HG03039 (cell line): ENCODE data around the gene CPHXL2.

Source experiments
- ATAC-seq: cut with Tn5 transposase; IDR thresholded peaks from one replicate; pipeline ENCODE4 v1.9.1; 2021; ENCODE audit warnings: mild to moderate bottlenecking, moderate library complexity; ENCODE audit not compliant: unreplicated experiment

Gene CPHXL2

GRCh38 chr16:75676909-75677308 is at the start of gene CPHXL2:
CPHXL2 (minus strand) TSS chr16:75677009; CDS start chr16:75676999, 10 bp downstream.
- ATAC-seq, result no peak

DNA sequence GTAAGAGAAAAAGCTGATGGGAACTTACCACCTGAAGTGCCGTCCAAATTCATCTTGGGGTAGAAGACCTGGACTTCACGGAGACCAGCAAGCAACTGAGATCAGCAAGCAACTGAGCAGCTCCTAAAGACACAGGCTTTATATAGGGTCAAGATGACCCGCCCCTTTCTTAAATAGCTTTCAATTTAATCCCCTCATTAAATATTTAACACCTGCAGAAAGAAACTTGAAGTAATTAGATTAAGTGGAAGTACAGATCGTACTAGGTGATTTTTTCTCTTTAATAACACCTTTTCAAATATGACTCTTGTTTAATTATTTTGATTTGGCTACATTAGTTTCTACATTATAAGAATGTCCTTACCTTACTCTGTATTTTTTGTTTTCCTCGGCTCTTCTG is 49.6 kb upstream of the CPHXL2 start, which contains the start of gene CPHXL:
Gene CPHXL, minus strand, starts transcription at position 101 of the 400 bp plus-strand sequence. Its CDS starts 48 bp downstream, at position 53.
- ATAC-seq, result no peak

DNA sequence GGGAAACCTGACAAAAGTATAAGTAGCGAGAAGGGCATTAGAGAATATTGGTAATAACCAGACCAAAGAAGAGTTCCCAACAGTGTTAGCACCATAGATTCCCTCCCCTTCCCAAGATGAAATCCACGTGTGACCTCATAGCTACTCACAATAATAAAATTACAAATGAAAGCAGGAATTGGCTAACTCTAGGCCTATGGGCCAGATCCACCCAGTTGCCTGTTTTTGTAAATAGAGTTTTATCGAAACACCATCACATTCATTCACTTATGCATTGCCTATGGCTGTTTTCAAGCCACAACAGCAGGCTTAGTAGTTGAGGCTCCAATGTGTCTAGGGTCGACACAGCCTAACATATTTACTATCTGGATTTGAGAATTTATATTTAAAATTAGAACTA is 41.6 kb upstream of the CPHXL2 start:
- no peak for ATAC-seq

- no peak for ATAC-seq
These were observed 37.9 kb upstream of the CPHXL2 start for GRCh38 chr16:75714661-75715060.

GRCh38 chr16:75710344-75710743 is 33.5 kb upstream of the CPHXL2 start:
- ATAC-seq, result no peak

DNA sequence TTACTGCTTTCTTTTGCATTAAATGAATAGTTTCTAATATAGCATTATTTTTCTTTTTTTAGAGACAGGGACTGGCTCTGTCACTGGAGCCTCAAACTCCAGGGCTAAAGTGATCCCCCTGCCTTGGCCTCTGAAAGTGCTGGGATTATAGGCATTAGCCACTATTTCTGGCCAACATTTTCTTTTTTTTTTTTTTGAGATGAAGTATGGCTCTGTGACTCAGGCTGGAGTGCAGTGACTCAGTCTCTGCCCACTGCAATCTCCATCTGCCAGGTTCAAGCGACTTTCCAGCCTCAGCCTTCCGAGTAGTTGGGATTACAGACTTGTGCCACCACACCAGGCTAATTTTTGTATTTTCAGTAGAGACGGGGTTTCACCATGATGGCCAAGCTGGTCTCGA is 26.5 kb upstream of the CPHXL2 start:
- no peak for ATAC-seq

DNA sequence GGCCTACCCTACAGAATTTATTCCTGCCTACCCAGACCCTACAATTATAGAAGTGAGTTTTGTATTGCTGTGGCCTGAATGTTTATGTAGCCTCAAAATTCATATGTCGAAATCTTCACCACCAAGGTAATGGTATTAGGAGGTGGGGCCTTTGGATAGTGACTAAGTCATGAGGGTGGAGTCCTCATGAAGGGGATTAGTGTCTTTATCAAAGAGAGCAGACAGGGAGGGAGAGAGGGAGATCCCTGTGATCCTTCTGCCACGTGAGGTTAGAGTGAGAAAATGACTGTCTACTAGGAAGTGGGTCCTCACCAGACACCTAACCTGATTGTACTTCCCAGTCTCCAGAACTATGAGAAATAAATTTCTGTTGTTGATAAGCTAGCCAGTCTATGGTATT is 25.4 kb upstream of the CPHXL2 start:
- no peak for ATAC-seq

DNA sequence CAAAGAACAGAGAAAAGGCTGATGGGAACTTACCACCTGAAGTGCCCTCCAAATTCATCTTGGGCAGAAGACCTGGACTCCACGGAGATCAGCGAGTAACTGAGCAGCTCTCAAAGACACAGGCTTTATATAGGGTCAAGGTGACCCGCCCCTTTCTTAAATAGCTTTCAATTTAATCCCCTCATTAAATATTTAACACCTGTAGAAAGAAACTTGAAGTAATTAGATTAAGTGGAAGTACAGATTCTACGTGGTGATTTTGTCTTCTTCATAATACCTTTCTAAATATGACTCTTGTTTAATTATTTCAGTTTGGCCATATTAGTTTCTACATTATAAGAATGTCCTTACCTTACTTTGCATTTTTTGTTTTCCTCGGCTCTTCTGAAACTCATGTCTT is 24.6 kb upstream of the CPHXL2 start, which contains the start of gene DUXB:
Gene DUXB, minus strand, starts transcription at position 101 of the 400 bp plus-strand sequence. Its CDS starts 43 bp downstream, at position 58.
- ATAC-seq, result no peak

DNA sequence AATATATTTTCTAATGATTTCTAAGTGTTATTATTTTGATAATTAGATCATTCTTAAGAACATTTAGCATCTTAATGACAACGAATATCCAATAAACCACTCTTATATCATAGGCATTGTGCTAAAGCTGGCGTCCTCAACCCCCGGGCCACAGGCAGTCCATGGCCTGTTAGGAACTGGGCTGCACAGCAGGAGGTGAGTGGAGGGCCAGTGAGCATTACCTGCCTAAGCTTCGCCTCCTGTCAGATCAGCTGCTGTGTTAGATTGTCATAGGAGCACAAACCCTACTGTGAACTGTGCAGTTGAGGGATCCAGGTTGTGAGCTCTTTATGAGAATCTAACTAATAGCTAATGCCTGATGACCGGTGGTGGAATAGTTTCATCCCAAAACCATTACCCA is 20.8 kb upstream of the CPHXL2 start:
- no peak for ATAC-seq

GRCh38 chr16:75695708-75696107 is 18.9 kb upstream of the CPHXL2 start:
- ATAC-seq, result no peak

- no peak for ATAC-seq
These were observed 10.6 kb upstream of the CPHXL2 start for GRCh38 chr16:75687361-75687760.

DNA sequence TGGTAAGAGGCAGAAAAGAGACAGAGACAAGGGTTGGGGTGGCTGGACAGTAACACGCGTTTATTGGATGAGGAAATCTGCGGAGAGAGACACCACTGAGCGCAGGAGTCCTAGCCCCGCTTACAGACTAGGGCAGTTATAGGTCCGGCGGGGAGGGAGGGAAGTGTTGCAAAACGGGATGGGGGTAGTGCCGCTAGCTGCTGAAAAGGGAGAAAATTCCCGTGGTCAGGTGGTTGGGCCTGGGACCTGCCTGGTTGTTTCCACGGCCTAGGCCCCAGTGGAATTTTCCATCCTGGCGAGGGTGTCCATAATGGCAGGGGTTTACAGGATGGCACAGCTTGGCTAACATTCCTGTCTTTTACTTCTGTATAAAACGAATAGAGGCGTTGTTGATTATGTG is 5.5 kb upstream of the CPHXL2 start:
- ATAC-seq, result no peak

GRCh38 chr16:75679366-75679765 is 2.6 kb upstream of the CPHXL2 start:
- ATAC-seq, result no peak

GRCh38 chr16:75667503-75667902 is 9.3 kb downstream of the CPHXL2 start:
- ATAC-seq, result no peak

DNA sequence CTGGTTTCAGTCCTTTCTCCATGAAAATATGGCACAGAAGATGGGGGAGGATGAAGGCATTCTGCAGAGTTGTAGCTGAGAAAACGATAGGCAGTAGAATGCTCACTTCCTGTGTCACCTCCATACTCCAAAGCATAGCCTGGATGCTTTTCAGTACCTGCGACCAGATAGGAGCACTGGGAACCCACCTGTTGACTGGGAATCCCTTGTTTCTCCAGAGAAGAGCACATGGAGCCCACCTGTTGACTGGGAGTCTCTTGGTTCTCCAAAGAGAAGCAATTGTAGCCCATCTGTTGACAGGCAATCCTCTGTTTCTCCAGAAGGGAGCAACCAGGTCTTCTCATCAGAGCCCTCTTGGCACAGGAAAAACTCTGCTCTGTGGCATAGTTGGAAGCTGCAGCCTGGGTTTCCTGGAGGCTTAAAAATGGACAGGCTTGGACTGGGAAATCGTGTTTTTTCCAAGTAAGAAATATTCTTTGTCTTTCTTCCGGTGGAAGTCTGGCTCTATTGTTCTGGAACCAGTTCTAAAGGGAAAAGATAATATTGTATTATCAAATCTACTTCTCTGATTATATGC is 16.0 kb downstream of the CPHXL2 start:
- ATAC-seq, result no peak

GRCh38 chr16:75660321-75660720 is 16.5 kb downstream of the CPHXL2 start:
- no peak for ATAC-seq

- no peak for ATAC-seq
These were observed 18.6 kb downstream of the CPHXL2 start for GRCh38 chr16:75658175-75658574.

- no peak for ATAC-seq
These were observed 22.9 kb downstream of the CPHXL2 start for GRCh38 chr16:75653922-75654321.

DNA sequence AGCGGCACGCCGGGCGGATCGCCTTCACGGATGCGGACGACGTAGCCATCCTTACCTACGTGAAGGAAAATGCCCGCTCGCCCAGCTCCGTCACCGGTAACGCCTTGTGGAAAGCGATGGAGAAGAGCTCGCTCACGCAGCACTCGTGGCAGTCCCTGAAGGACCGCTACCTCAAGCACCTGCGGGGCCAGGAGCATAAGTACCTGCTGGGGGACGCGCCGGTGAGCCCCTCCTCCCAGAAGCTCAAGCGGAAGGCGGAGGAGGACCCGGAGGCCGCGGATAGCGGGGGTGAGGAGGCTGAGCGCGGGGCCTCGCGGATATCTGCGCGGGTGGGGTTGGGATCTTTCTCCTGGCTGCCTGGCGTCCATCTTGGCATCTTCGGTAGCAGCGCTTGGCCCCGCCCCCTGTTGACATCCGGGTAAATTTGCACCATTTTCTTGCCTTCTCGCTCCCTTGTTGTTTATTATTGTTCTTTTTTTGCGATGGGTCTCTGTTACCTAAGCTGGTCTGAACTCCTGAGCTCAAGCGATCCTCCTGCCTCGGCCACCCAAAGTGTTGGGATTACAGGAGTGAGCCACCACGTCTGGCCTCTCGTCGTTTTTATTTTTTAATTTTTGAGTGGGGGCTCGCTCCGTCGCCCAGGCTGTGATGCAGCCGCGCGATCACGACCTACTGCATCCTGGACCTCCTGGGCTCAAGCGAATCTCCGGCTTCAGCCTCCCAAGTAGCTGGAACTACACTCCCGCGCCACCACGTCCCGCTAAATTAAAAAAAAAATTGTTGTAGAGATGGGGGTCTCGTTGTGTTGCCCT is 28.3 kb downstream of the CPHXL2 start:
- peak; percentile 26 for ATAC-seq

DNA sequence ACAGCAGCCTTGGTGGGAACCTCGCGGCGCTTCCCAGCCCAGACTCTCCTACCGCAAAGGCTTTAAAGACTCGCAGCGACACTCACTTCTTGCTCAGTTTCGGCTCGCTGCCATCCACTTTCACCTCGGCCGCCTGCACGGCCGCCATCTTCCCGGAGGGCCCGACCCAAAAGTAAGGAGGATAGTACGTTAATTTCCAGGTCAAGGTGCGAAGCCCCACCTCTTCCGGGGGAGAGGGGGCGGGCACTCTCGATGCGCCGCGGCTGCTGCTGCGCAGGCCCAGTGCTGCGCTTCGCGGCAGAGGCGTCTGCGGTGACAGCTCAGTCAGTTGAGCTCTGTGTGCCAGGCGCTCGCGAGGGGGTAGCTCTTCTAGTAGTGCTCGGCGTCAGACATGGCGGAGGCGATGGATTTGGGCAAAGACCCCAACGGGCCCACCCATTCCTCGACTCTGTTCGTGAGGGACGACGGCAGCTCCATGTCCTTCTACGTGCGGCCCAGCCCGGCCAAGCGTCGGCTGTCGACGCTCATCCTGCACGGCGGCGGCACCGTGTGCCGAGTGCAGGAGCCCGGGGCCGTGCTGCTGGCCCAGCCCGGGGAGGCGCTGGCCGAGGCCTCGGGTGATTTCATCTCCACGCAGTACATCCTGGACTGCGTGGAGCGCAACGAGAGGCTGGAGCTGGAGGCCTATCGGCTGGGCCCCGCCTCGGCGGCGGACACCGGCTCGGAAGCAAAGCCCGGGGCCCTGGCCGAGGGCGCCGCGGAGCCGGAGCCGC is 29.1 kb downstream of the CPHXL2 start, which contains the start of the genes KARS1 and TERF2IP:
Gene KARS1, minus strand, starts transcription at position 174 of the 773 bp plus-strand sequence. Its CDS starts 26 bp downstream, at position 148.
Gene TERF2IP, plus strand, starts transcription at position 282 of the 773 bp plus-strand sequence. Its CDS starts 110 bp downstream, at position 392.
- peak; percentile 84 for ATAC-seq

DNA sequence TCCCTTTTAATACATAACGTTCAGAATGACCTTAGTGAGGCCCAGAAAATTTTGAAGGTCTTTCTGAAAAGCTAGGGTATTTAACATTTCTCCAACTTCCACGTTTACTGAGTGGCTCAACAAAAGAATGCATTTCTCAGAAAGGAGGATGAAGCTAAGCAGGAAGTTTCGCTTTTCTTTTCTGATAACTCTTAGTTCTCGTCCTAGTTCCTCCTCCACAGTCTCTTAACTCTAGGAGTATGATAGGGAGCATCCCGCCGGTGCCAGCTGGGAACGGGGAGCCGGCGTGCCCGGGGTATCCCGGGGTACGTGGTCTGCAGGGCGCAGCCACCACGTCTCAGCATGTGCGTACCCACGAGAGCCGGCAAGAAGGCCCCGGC is 29.7 kb downstream of the CPHXL2 start:
- ATAC-seq, result peak; percentile 11
